Subcutaneous abdominal adipose tissue (tissue), 5 donors: ENCODE measurements around the gene HBA1.
"Not testable (repeated sequence)": the region's sequence is repeated elsewhere in the genome, so short reads cannot be mapped to it uniquely, and the experiment has no call there.

Experiments used
- H3K27ac ChIP-seq: one replicate; pipeline ENCODE4 v1.7.0; 2013; ENCODE audit warnings: low read depth, mild to moderate bottlenecking, inconsistent platforms, low read length, moderate library complexity
- H3K27me3 ChIP-seq, 5 donors: one replicate each; pipeline ENCODE4 v1.7.0; 2013; ENCODE audit warnings: low read length in 5 of 5, inconsistent platforms in 1 of 5; ENCODE audit not compliant: control insufficient read depth in 5 of 5, insufficient read depth in 4 of 5
- H3K36me3 ChIP-seq, 5 donors: one replicate each; pipeline ENCODE4 v1.7.0; 2013; ENCODE audit warnings: low read length in 5 of 5; ENCODE audit not compliant: control insufficient read depth in 5 of 5, insufficient read depth in 5 of 5
- H3K4me1 ChIP-seq, 5 donors: one replicate each; pipeline ENCODE4 v1.7.0; 2013; ENCODE audit warnings: low read length in 5 of 5, mild to moderate bottlenecking in 3 of 5, moderate library complexity in 1 of 5; ENCODE audit not compliant: control insufficient read depth in 5 of 5, insufficient read depth in 5 of 5
- H3K4me3 ChIP-seq, 5 donors: one replicate each; pipeline ENCODE4 v1.7.0; 2013; ENCODE audit warnings: low read length in 5 of 5, low read depth in 1 of 5
- H3K9ac ChIP-seq, 5 donors: one replicate each; pipeline ENCODE4 v1.7.0; 2013; ENCODE audit warnings: low read length in 5 of 5, mild to moderate bottlenecking in 4 of 5, moderate library complexity in 3 of 5
- H3K9me3 ChIP-seq, 5 donors: one replicate each; pipeline ENCODE4 v1.7.0; 2013; ENCODE audit warnings: low read length in 5 of 5; ENCODE audit not compliant: control insufficient read depth in 5 of 5
- donor health status: healthy.
- donor health status: healthy.
- donor health status: healthy.
- donor health status: healthy.
- donor health status: healthy.

HBA1 gene

DNA sequence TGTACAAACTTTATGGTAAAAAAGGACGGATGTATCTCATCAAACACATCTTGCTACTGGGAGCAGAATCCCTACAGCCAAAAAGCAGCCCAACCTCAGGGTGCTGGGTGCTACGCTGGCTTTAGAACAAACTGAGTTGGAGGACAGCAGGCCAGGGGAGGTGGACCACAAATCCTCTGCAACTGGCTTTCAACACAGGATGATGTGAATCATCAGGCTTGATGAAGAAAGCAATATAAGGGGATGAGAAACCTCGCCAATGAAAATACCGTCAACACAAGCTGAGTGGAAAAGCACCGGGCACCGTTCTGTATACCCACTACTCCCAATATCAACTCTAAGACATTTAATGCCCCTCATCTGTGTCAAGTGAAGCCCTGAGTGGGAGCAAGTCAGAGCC lies 18.0 kb downstream of the HBA1 start:
- H3K4me1 ChIP-seq = peaks cover 0 to 2% (median 0%) of the 10 kb centered on the region in 5 donors

DNA sequence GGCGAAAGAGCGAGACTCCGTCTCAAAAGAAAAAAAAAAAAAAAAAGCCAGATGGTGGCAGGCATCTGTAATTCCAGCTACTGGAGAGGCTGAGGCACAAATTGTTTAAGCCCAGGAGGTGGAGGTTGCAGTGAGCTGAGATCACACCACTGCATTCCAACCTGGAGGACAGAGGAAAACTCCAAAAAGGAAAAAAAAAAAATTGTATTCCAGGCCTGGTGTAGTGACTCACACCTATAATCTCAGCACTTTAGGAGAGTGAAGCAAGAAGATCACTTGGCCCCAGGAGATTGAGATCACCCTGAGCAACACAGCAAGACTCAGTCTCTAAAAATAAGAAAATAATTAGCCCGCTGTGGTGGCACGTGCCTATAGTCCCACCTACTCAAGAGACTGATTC lies 23.9 kb downstream of the HBA1 start:
- H3K4me1 ChIP-seq = peaks cover 0 to 2% (median 0%) of the 10 kb centered on the region in 5 donors
- no peaks in the 10 kb centered on the region for H3K9me3 ChIP-seq
- H3K36me3 ChIP-seq = peaks cover 17 to 86% (median 63%) of the 10 kb centered on the region in 5 donors
- no peaks in the 10 kb centered on the region for H3K27me3 ChIP-seq
- no peak overlapping the region for H3K4me3 ChIP-seq
- no peak overlapping the region for H3K27ac ChIP-seq
- H3K9ac ChIP-seq = no peak overlapping the region

More for the DNA sequence above, 18.0 kb downstream of the HBA1 start:
- H3K36me3 ChIP-seq = peaks cover 6 to 97% (median 80%) of the 10 kb centered on the region in 5 donors
- no peak overlapping the region for H3K4me3 ChIP-seq
- no peak overlapping the region for H3K27ac ChIP-seq
- no peaks in the 10 kb centered on the region for H3K27me3 ChIP-seq
- H3K9me3 ChIP-seq = no peaks in the 10 kb centered on the region
- H3K9ac ChIP-seq = peak overlapping the region in 1 of 5 donors; percentile 37

DNA sequence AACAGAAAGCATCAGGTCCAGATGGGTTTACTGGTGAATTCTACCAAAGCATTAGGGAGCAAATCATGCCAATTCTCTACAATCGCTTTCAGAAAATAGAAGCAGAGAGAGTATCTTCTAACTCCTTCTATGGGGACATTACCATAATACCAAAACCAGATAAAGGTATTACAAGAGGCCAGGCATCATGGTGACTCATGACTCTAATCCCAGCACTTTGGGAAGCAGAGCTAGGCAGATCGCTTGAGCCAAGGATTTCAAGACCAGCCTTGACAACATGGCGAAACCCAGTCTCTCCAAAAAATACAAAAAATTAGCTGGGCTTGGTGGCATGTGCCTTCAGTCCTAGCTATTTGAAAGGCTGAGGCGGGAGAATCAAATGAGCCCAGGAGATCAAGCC lies 26.8 kb downstream of the HBA1 start:
- Histone ChIP-seq H3K4me3 (no peak overlapping the region), H3K9me3 (no peaks in the 10 kb centered on the region), H3K27ac (no peak overlapping the region), H3K36me3 (peaks cover 29 to 85% (median 66%) of the 10 kb centered on the region in 5 donors), H3K27me3 (no peaks in the 10 kb centered on the region), H3K9ac (no peak overlapping the region), H3K4me1 (no peaks in the 10 kb centered on the region)

DNA sequence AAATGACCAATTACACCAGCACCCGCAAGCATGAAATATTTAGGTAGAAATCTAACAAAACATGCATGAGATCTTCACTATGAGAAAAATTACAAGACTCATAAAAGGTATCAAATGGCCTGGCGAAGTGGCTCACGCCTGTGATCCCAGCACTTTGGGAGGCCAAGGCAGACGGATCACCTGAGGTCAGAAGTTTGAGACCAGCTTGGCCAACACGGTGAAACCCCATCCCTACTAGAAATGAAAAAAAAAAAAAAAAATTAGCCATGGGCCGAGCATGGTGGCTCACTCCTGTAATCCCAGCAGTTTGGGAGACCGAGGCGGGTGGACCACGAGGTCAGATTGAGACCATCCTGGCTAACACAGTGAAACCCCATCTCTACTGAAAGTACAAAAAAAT lies 27.6 kb downstream of the HBA1 start:
- not testable (repeated sequence) for H3K27ac ChIP-seq, H3K27me3 ChIP-seq, H3K9ac ChIP-seq, H3K4me1 ChIP-seq, H3K9me3 ChIP-seq, H3K4me3 ChIP-seq
- H3K36me3 ChIP-seq = peaks cover 32 to 85% (median 63%) of the 10 kb centered on the region in 5 donors

DNA sequence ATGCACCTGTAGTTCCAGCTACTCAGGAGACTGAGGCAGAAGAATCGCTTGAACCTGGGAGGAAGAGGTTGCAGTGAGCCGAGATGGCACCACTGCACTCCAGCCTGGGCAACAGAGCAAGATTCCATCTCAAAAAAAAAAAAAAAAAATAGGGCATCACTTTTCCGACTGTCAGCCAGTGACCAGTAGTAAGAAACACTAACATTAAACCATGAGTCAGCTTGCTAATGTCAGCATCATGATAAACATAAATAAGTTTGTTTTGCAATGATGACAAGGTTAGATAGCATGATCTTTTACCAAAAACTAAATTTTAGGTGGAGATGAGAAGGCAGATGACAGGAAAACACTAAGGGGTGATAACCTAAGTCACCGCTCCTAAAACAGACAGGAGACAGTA lies 32.9 kb downstream of the HBA1 start:
- not testable (repeated sequence) for H3K4me3 ChIP-seq, H3K9ac ChIP-seq, H3K27me3 ChIP-seq, H3K27ac ChIP-seq, H3K9me3 ChIP-seq
- H3K36me3 ChIP-seq = peaks cover 33 to 97% (median 60%) of the 10 kb centered on the region in 5 donors
- H3K4me1 ChIP-seq = peaks cover 0 to 16% (median 4%) of the 10 kb centered on the region in 5 donors

DNA sequence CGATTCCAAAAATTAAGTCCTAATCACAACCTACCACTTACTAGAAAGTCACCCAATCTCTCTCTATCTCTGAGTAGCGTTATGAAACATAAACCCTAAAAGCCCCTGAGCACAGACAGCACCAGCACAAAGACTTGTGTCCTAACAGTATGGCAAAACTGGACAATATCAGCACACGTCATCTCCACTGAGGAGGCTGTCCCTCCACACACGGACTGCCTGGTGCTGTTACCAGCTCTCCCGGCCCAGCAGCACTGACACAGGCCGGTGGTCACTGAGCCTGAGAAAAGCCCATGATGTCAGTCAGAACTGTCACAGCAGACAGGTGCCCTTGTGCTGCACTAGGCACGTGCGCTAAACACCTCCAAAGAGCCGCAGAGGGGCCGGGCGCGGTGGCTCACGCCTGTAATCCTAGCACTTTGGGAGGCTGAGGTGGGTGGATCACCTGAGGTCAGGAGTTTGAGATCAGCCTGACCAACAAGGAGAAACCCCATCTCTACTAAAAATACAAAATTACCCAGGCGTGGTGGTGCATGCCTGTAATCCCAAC lies 35.2 kb downstream of the HBA1 start:
- H3K27me3 ChIP-seq, H3K9me3 ChIP-seq, H3K4me3 ChIP-seq, H3K27ac ChIP-seq: not testable (repeated sequence)
- peaks cover 0 to 16% (median 4%) of the 10 kb centered on the region in 5 donors for H3K4me1 ChIP-seq
- peaks cover 15 to 96% (median 54%) of the 10 kb centered on the region in 5 donors for H3K36me3 ChIP-seq
- H3K9ac ChIP-seq = peak overlapping the region in 1 of 5 donors; percentile 25

DNA sequence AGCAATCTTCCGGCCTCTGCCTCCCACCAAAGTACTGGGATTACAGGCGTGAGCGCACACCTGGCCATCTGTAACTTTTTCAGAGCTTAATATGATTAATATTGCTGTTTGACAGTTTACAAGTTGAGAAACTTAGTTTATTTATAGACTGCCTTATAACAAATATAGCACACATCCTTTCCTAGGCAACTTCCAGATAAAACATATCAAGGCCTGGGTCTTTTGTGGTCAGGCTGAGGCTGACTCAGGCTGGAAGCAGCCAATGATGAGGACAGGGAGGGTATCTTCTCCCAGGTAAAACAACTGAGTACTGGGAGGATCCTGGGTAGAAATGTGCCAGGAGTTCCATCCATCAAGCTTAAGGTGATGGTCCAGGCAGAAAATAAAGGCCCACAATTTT lies 36.5 kb downstream of the HBA1 start:
- H3K27ac ChIP-seq = no peak overlapping the region
- H3K9me3 ChIP-seq = no peaks in the 10 kb centered on the region
- no peak overlapping the region for H3K4me3 ChIP-seq
- H3K4me1 ChIP-seq = peaks cover 0 to 16% (median 4%) of the 10 kb centered on the region in 5 donors
- H3K9ac ChIP-seq = peak overlapping the region in 1 of 5 donors; percentile 58
- H3K36me3 ChIP-seq = peaks cover 14 to 93% (median 48%) of the 10 kb centered on the region in 5 donors
- no peaks in the 10 kb centered on the region for H3K27me3 ChIP-seq

DNA sequence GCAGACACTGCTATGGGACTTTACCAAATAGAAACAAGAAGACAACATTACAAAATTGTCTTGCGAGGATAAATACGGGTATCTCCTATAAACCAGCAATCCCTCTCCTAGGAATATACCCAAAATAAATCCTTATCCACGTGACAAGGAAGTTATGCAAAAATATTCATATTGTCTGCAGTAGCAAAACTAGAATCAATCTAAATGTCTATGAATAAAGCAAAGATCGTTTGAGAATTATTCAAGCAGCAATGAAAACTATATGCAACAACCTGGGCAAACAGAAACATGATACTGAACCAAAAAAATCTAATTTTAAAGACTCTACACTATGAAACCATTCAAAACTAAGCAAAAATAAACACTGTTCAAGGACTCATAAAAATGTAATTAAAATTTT lies 43.5 kb downstream of the HBA1 start:
- Histone ChIP-seq H3K27ac (no peak overlapping the region), H3K36me3 (peaks cover 16 to 81% (median 53%) of the 10 kb centered on the region in 5 donors), H3K9me3 (no peaks in the 10 kb centered on the region), H3K4me1 (no peaks in the 10 kb centered on the region), H3K27me3 (no peaks in the 10 kb centered on the region), H3K4me3 (no peak overlapping the region), H3K9ac (no peak overlapping the region)
